ENCODE data around the gene TENT5C. TPM values are rescaled to one million over a fixed set of nuclear protein-coding genes. Genes with fewer than 3 reads are reported as not detected.

TENT5C gene
- total and polyA plus RNA-seq, 9 of the 15 experiments (the other 6 are each of a cell fraction or from before 2014, with no cell fraction given) = 1.8 to 7.7 (median 4.0) TPM

GRCh38 chr1:117561551-117561950, 44.3 kb upstream of the TENT5C start (continued):
- TF ChIP-seq THAP12 (CRISPR knock-in tag; IDR thresholded peaks at IDR 0.05) (no peak), ZNF655 (CRISPR knock-in tag; IDR thresholded peaks at IDR 0.05) (no peak)

DNA sequence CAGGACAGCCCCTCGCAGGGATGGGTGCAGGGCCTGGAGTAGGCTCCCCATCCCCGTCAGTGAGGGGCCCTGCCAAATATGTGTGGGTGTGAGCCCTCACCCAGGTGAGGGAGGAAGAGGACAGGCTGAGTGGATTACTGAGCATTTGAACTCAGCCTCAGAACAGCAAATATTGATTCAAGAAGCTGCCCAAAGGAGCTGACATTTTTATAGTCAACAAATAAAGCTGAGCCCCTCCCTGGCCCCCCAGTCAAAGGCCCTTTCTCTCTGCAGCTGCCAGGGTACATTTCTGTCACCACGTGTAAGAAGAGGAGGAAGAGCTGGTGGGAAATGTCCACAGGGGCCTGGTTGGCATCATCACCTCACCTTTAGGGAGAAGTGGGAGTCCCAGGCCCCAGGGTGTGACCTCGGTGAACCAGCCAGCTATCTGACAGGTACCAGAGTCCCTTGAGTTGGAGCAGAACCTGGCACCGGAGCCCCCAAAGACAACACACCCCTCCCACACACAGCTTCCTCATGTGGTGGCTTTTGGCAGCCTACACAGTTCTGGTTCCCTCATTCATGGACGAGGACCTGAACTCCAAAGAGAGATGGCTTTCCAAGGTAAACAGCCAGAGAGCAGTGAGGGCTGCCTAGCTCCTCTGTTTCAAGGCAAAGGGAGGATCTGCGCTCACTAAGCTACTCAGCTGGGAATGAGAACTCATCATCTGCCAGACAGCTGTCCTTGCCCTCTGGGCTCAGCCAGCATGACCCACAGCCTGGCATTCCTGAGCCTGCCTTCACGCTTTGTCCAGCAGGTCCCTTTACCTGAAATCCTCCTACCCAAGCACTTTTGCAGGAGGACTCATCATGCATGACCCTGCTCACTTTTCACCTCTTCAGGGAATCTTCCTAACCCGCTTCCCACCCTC, 43.0 kb upstream of the TENT5C start:
- no peak overlapping the region for H2AFZ ChIP-seq (ENCODE audit: low read depth, low read length)
- ChIA-PET POLR2A (interaction anchor here (0.6 to 2.0 kb wide), 5 partner anchors 17 to 45 kb away, joined by 3 to 5 read pairs (median 5); partner anchors contain the start of gene TENT5C), CTCF (ENCODE audit: low intra/inter-chr PET ratio) (no interaction called here)
- no peaks in the 10 kb centered on the region for H4K20me1 ChIP-seq (replicated peaks; ENCODE audit: control insufficient read depth, insufficient read depth, low read length)
- H3K9ac ChIP-seq (ENCODE audit: insufficient read depth in 1 of 2, low read depth in 2 of 2, low read length in 2 of 2) = peak overlapping the region in 1 of 2 experiments; percentile 21; a peak in 1 of 4 replicates
- in situ Hi-C loops (cut with MboI) (no loop called here), intact Hi-C loops (cut with micrococcal nuclease) (no loop called here)
- H3K4me2 ChIP-seq (ENCODE audit: insufficient read depth, low read length) = no peak overlapping the region
- DNase-seq (ENCODE audit: extremely low read depth in 1 of 4, low spot score in 3 of 4) = no peak
- 27% methylated on average over 9 of the region's 9 CpGs for WGBS (ENCODE audit: insufficient coverage, low coverage, missing lambda C conversion rate)
- no peaks in the 10 kb centered on the region for H3K79me2 ChIP-seq (ENCODE audit: control insufficient read depth, insufficient read depth, low read length)
- H3K4me1 ChIP-seq (replicated peaks in 1 of 2; ENCODE audit: control insufficient read depth in 2 of 2, insufficient read depth in 2 of 2, low read length in 2 of 2) = peaks cover 10 to 19% of the 10 kb centered on the region in 2 experiments
- no peak for ATAC-seq
- peaks cover 8% of the 10 kb centered on the region; the same call in 1 of the 2 replicates for H3K9me3 ChIP-seq (replicated peaks; ENCODE audit: control insufficient read depth, insufficient read depth, low read depth, low read length)
- no peaks in the 10 kb centered on the region for H3K36me3 ChIP-seq (ENCODE audit: control insufficient read depth, insufficient read depth, low read length)
- H3K9me1 ChIP-seq (ENCODE audit: control insufficient read depth, insufficient read depth, low read length) = no peaks in the 10 kb centered on the region
- no peak overlapping the region for H3K4me3 ChIP-seq
- H3K27me3 ChIP-seq (ENCODE audit: control insufficient read depth in 2 of 2, insufficient read depth in 2 of 2, low read length in 2 of 2) = no peaks in the 10 kb centered on the region
- no TSS peak for BruUV-seq (replicated peaks)
- FAIRE-seq = no peak
- H3K27ac ChIP-seq (ENCODE audit: extremely low read depth, low read depth, low read length) = no peak overlapping the region
- TF ChIP-seq E2F5 (CRISPR knock-in tag; IDR thresholded peaks at IDR 0.05) (no peak), RBM22 (IDR thresholded peaks at IDR 0.05; ENCODE audit: low read depth, low read length, poor library complexity, severe bottlenecking) (no peak), PCBP1 (IDR thresholded peaks at IDR 0.05; ENCODE audit: low read depth, low read length, poor library complexity, severe bottlenecking) (no peak), ZSCAN29 (IDR thresholded peaks at IDR 0.05) (no peak), ZNF707 (CRISPR knock-in tag; conservative IDR thresholded peaks at IDR 0.05) (no peak), ZNF224 (CRISPR knock-in tag; IDR thresholded peaks at IDR 0.05) (no peak), HDGF (IDR thresholded peaks at IDR 0.05) (no peak), MCM2 (IDR thresholded peaks at IDR 0.05; ENCODE audit: low read depth) (no peak)
- TF ChIP-seq, protein P1, sequence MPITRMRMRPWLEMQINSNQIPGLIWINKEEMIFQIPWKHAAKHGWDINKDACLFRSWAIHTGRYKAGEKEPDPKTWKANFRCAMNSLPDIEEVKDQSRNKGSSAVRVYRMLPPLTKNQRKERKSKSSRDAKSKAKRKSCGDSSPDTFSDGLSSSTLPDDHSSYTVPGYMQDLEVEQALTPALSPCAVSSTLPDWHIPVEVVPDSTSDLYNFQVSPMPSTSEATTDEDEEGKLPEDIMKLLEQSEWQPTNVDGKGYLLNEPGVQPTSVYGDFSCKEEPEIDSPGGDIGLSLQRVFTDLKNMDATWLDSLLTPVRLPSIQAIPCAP (CRISPR knock-in tag; IDR thresholded peaks at IDR 0.05; ENCODE audit: borderline replicate concordance) = no peak
- TF ChIP-seq, protein P2, sequence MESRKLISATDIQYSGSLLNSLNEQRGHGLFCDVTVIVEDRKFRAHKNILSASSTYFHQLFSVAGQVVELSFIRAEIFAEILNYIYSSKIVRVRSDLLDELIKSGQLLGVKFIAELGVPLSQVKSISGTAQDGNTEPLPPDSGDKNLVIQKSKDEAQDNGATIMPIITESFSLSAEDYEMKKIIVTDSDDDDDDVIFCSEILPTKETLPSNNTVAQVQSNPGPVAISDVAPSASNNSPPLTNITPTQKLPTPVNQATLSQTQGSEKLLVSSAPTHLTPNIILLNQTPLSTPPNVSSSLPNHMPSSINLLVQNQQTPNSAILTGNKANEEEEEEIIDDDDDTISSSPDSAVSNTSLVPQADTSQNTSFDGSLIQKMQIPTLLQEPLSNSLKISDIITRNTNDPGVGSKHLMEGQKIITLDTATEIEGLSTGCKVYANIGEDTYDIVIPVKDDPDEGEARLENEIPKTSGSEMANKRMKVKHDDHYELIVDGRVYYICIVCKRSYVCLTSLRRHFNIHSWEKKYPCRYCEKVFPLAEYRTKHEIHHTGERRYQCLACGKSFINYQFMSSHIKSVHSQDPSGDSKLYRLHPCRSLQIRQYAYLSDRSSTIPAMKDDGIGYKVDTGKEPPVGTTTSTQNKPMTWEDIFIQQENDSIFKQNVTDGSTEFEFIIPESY (CRISPR knock-in tag; IDR thresholded peaks at IDR 0.05) = no peak

All from K562 (cell line).